Activated CD4-positive, alpha-beta memory T cell treated with anti-CD3 and anti-CD28 coated beads, Interleukin-2, amount 10 ng/mL, durations not matched to agents 7 days and 5 days (primary cell): Measurements from ENCODE around the gene B4GALT5. TPM values are rescaled to one million over a fixed set of nuclear protein-coding genes. Genes with fewer than 3 reads are reported as not detected.
A peak's percentile ranks its signal among the peaks of the same experiment; 100 is the strongest.
"Not testable (repeated sequence)": the region's sequence is repeated elsewhere in the genome, so short reads cannot be mapped to it uniquely, and the experiment has no call there.

Experiments
- CTCF ChIA-PET: fragments of 350-600 bp; sonication (Branson Sonifier 250); formaldehyde crosslinking; loops from one replicate; lab custom pipeline; 2021; ENCODE audit warnings: antibody characterized with exemption, inconsistent platforms; lab: Charles Lee
- POLR2A ChIA-PET: fragments of 350-600 bp; sonication (Branson Sonifier 250); formaldehyde crosslinking; loops from one replicate; lab custom pipeline; 2021; ENCODE audit warnings: antibody characterized with exemption; lab: Charles Lee
- DNase-seq: peaks from one replicate; pipeline ENCODE4 v3.0.0-alpha.2; 2020
- H3K27ac Mint-ChIP-seq: one replicate; pipeline ENCODE4 v1.8.0; 2021; ENCODE audit warnings: mild to moderate bottlenecking, mixed read lengths
- H3K27me3 Mint-ChIP-seq: one replicate; pipeline ENCODE4 v1.8.0; 2021; ENCODE audit warnings: mixed read lengths
- H3K36me3 Mint-ChIP-seq: one replicate; pipeline ENCODE4 v1.8.0; 2021; ENCODE audit warnings: low read depth, mixed read lengths
- H3K4me1 Mint-ChIP-seq: one replicate; pipeline ENCODE4 v1.8.0; 2021; ENCODE audit warnings: mixed read lengths
- H3K4me3 Mint-ChIP-seq: one replicate; pipeline ENCODE4 v1.8.0; 2021; ENCODE audit warnings: mild to moderate bottlenecking, mixed read lengths
- H3K9me3 Mint-ChIP-seq: one replicate; pipeline ENCODE4 v1.8.0; 2021; ENCODE audit warnings: mixed read lengths
- total RNA-seq, 2 experiments: library from RNA; stranded (reverse); gene quantifications; one replicate each; pipeline ENCODE4 v1.2.3, GENCODE V29; 2021

Gene B4GALT5
- 10 to 100 TPM; 21.6 to 22.4 TPM for total RNA-seq

- POLR2A ChIA-PET, result interaction anchor here (0.8 to 2.6 kb wide), 6 partner anchors 12 to 99 kb away, joined by 3 to 10 read pairs (median 4); no protein-coding TSS in a partner anchor
- CTCF ChIA-PET, result interaction anchor here (0.5 to 1.3 kb wide), 3 partner anchors 106 to 357 kb away, joined by 3 to 4 read pairs (median 3); no protein-coding TSS in a partner anchor
- no peaks in the 10 kb centered on the region for H3K9me3 Mint-ChIP-seq
Observed at GRCh38 chr20:49713753-49714712, at the start of gene B4GALT5. B4GALT5 (minus strand) TSS chr20:49713878; CDS start chr20:49713690, 188 bp downstream.

GRCh38 chr20:49762940-49763766, 49.5 kb upstream of the B4GALT5 start:
- peaks cover 61% of the 10 kb centered on the region for H3K27me3 Mint-ChIP-seq
- POLR2A ChIA-PET, result no interaction called here
- no peak for DNase-seq
- H3K36me3 Mint-ChIP-seq, result peaks cover 2% of the 10 kb centered on the region
- H3K4me1 Mint-ChIP-seq, result peaks cover 10% of the 10 kb centered on the region
- no peaks in the 10 kb centered on the region for H3K9me3 Mint-ChIP-seq
- H3K4me3 Mint-ChIP-seq, result no peak overlapping the region
- H3K27ac Mint-ChIP-seq, result no peak overlapping the region
- CTCF ChIA-PET, result no interaction called here

More at GRCh38 chr20:49713753-49714712, at the start of gene B4GALT5:
- Mint-ChIP-seq H3K27me3 (peaks cover 3% of the 10 kb centered on the region), H3K4me1 (peaks cover 40% of the 10 kb centered on the region), H3K36me3 (peaks cover 4% of the 10 kb centered on the region), H3K27ac (peak within 1 kb of the TSS; percentile 60), H3K4me3 (peak within 1 kb of the TSS; percentile 82)
- peak; percentile 58 for DNase-seq

- CTCF ChIA-PET, POLR2A ChIA-PET, H3K4me1 Mint-ChIP-seq, H3K9me3 Mint-ChIP-seq, DNase-seq, H3K27ac Mint-ChIP-seq, H3K4me3 Mint-ChIP-seq, H3K36me3 Mint-ChIP-seq: not testable (repeated sequence)
- peaks cover 60% of the 10 kb centered on the region for H3K27me3 Mint-ChIP-seq
Observed at GRCh38 chr20:49761888-49762287, 48.2 kb upstream of the B4GALT5 start.

GRCh38 chr20:49759266-49759950, 45.7 kb upstream of the B4GALT5 start:
- CTCF ChIA-PET, result no interaction called here
- Mint-ChIP-seq H3K4me3 (no peak overlapping the region), H3K9me3 (no peaks in the 10 kb centered on the region), H3K27me3 (peaks cover 55% of the 10 kb centered on the region), H3K27ac (no peak overlapping the region), H3K36me3 (no peaks in the 10 kb centered on the region), H3K4me1 (no peaks in the 10 kb centered on the region)
- POLR2A ChIA-PET, result interaction anchor here (1.0 kb wide), 1 partner anchor 139 kb away, joined by 3 read pairs; no protein-coding TSS in a partner anchor
- no peak for DNase-seq

GRCh38 chr20:49758781-49759180, 45.1 kb upstream of the B4GALT5 start:
- ChIA-PET POLR2A (interaction anchor here (1.0 kb wide), 1 partner anchor 138 kb away, joined by 3 read pairs; no protein-coding TSS in a partner anchor), CTCF (no interaction called here)
- H3K4me1 Mint-ChIP-seq, result no peaks in the 10 kb centered on the region
- no peak overlapping the region for H3K4me3 Mint-ChIP-seq
- no peak overlapping the region for H3K27ac Mint-ChIP-seq
- no peaks in the 10 kb centered on the region for H3K9me3 Mint-ChIP-seq
- peaks cover 55% of the 10 kb centered on the region for H3K27me3 Mint-ChIP-seq
- no peak for DNase-seq
- no peaks in the 10 kb centered on the region for H3K36me3 Mint-ChIP-seq

- ChIA-PET POLR2A (no interaction called here), CTCF (interaction anchor here (0.6 to 0.7 kb wide), 3 partner anchors 10 to 236 kb away, joined by 3 to 5 read pairs (median 5); no protein-coding TSS in a partner anchor)
- H3K4me3 Mint-ChIP-seq, result no peak overlapping the region
- H3K9me3 Mint-ChIP-seq, result no peaks in the 10 kb centered on the region
- peaks cover 45% of the 10 kb centered on the region for H3K27me3 Mint-ChIP-seq
- no peak for DNase-seq
- H3K36me3 Mint-ChIP-seq, result no peaks in the 10 kb centered on the region
- no peak overlapping the region for H3K27ac Mint-ChIP-seq
- no peaks in the 10 kb centered on the region for H3K4me1 Mint-ChIP-seq
Observed at GRCh38 chr20:49757597-49757996, 43.9 kb upstream of the B4GALT5 start.

- Mint-ChIP-seq H3K4me1 (peaks cover under 1% of the 10 kb centered on the region), H3K27ac (no peak overlapping the region), H3K4me3 (no peak overlapping the region), H3K27me3 (peaks cover 42% of the 10 kb centered on the region), H3K36me3 (no peaks in the 10 kb centered on the region), H3K9me3 (no peaks in the 10 kb centered on the region)
- CTCF ChIA-PET, result interaction anchor here (0.6 kb wide), 1 partner anchor 757 kb away, joined by 5 read pairs; no protein-coding TSS in a partner anchor
- DNase-seq, result no peak
- POLR2A ChIA-PET, result no interaction called here
Observed at GRCh38 chr20:49756241-49756640, 42.6 kb upstream of the B4GALT5 start.

- no peaks in the 10 kb centered on the region for H3K9me3 Mint-ChIP-seq
- peaks cover 41% of the 10 kb centered on the region for H3K27me3 Mint-ChIP-seq
- H3K4me3 Mint-ChIP-seq, result no peak overlapping the region
- H3K27ac Mint-ChIP-seq, result no peak overlapping the region
- ChIA-PET CTCF (no interaction called here), POLR2A (no interaction called here)
- no peak for DNase-seq
- H3K36me3 Mint-ChIP-seq, result no peaks in the 10 kb centered on the region
- H3K4me1 Mint-ChIP-seq, result peaks cover 9% of the 10 kb centered on the region
Observed at GRCh38 chr20:49754596-49754995, 40.9 kb upstream of the B4GALT5 start.

- Mint-ChIP-seq H3K27ac (no peak overlapping the region), H3K36me3 (no peaks in the 10 kb centered on the region), H3K27me3 (peaks cover 35% of the 10 kb centered on the region), H3K4me3 (no peak overlapping the region), H3K4me1 (peaks cover 9% of the 10 kb centered on the region), H3K9me3 (no peaks in the 10 kb centered on the region)
- ChIA-PET CTCF (no interaction called here), POLR2A (no interaction called here)
- no peak for DNase-seq
Observed at GRCh38 chr20:49753133-49753532, 39.5 kb upstream of the B4GALT5 start.

- no peak for DNase-seq
- ChIA-PET POLR2A (no interaction called here), CTCF (no interaction called here)
- Mint-ChIP-seq H3K4me1 (peaks cover 9% of the 10 kb centered on the region), H3K27ac (no peak overlapping the region), H3K4me3 (no peak overlapping the region), H3K36me3 (no peaks in the 10 kb centered on the region), H3K9me3 (no peaks in the 10 kb centered on the region), H3K27me3 (peaks cover 32% of the 10 kb centered on the region)
Observed at GRCh38 chr20:49752201-49752903, 38.7 kb upstream of the B4GALT5 start.

GRCh38 chr20:49751397-49751736, 37.7 kb upstream of the B4GALT5 start:
- Mint-ChIP-seq H3K4me1 (peaks cover 9% of the 10 kb centered on the region), H3K4me3 (no peak overlapping the region), H3K9me3 (no peaks in the 10 kb centered on the region), H3K27ac (no peak overlapping the region), H3K36me3 (no peaks in the 10 kb centered on the region), H3K27me3 (peaks cover 25% of the 10 kb centered on the region)
- POLR2A ChIA-PET, result no interaction called here
- DNase-seq, result no peak
- CTCF ChIA-PET, result no interaction called here
